HG02610 (cell line): Measurements from ENCODE around the gene SOD1.

Experiments used
- ATAC-seq: cut with Tn5 transposase; IDR thresholded peaks from one replicate; pipeline ENCODE4 v1.9.1; 2021; ENCODE audit warnings: mild to moderate bottlenecking, moderate library complexity; ENCODE audit not compliant: unreplicated experiment

The SOD1 gene

DNA sequence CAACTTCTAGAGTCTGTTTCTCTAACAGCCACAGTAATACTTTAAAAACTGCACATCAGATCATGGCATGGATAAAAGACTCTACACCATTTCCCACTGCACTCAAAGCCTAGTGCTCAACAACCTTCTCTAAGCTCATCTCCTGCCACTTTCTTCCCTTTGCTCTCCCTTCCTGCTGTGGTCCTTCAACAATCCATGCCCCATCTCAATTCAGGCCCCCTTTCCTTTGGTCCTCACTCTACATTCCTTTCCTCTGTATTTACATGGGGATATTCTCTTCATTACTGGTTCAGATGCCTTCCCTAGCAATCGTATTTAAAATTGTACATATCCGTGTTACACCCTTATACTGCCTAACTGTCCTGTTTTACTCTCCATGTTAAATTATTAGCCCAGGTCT is 19.0 kb downstream of the SOD1 start:
- no peak for ATAC-seq

DNA sequence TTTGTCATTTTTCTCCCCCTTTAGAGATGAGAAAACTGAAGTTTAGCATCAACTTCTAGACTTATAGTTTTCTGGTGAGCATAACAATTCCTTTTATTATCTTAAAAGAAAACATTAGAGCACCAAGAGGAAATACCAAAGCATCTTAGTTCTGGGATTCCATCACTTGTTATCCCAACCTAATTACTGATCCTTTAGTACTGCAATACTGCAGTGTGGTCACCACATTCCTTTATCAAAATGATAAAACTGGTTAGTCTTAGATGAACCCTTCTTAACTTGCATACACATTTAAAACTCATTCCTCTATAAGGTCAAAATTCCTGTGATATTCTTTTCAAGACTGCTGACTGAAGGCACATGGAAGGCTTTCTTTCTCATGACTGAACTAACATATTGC is 23.1 kb downstream of the SOD1 start:
- ATAC-seq: no peak

DNA sequence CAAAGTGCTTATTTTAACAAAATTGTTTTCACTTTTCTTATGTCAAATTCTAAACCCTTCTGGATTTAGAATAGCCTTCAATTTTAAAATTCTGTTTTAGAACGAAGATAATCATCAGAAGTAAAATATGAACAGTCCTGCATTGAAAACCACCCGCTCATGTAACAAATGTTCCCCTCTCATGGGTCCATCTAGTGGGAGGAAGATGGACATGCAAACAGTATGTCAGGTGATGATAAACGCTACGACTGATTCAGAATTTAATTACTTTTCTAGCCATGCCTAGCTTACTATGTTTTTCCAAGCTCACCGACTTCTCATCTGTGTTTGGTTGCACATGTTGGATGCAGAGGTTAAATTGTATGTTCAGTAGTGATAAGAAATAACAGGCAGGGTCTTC is 23.5 kb downstream of the SOD1 start:
- ATAC-seq: no peak

DNA sequence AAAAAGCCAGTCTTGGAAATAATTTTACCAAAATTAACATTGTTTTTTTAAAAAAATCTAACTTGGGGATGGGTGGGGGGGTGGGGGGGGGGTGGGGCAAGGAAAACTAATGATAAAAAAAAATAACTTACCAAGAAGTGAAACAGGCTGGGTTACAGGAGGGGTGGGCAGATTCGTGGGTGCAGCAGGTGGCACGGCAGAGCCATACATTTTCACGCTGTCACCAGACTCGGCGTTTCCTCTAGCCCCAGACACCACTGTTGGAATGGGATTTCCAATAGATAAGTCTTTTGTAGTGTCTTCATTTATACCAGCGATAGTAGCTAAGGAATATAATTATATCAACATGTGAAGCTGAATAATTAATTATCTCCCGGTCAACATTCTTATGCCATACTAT is 25.4 kb downstream of the SOD1 start:
- ATAC-seq: no peak

DNA sequence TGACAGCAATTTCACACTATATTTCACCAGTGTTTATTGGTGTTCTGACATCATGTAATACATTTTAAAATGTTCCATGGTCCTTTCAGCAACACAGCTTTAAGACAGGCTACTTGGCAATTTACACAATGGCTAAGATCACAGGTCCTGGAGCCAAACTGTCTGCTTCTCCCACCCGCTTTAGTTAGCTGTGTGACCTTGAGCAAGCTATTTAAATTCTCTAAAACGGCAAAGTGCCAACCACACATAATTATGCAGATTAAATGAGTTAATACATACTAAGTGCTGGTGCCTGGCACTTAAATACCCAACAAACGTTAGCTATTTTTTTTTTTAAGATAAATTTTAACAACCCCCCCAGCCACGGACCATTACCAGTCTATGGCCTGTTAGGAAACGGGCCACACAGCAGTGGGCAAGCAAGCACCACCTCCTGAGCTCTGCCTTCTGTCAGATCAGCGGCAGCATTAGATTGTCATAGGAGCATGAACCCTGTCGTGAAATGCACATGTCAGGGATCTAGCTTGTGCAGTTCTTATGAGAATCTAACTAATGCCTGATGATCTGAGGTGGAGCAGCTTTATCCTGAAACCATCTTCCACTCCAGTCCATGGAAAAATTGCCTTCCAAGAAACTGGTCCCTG is 26.9 kb downstream of the SOD1 start:
- ATAC-seq: no peak

DNA sequence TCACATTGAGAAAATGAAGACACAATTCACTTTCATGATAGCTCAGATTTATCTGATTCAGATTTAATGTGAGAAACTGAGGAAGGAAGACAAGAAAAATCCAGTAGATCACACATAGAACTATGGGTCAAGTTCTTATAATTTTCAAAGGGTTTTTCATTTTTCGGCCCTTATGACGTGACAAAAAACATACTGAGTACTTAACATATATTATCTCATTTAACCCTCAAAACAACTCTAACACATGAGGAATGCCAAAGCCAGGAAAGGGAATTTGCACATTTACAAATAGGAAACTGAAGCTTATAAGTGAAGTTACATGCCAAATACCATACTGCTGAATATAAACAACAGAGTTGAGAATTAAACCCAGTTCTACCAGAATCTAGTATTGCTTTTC is 27.6 kb downstream of the SOD1 start:
- no peak for ATAC-seq

DNA sequence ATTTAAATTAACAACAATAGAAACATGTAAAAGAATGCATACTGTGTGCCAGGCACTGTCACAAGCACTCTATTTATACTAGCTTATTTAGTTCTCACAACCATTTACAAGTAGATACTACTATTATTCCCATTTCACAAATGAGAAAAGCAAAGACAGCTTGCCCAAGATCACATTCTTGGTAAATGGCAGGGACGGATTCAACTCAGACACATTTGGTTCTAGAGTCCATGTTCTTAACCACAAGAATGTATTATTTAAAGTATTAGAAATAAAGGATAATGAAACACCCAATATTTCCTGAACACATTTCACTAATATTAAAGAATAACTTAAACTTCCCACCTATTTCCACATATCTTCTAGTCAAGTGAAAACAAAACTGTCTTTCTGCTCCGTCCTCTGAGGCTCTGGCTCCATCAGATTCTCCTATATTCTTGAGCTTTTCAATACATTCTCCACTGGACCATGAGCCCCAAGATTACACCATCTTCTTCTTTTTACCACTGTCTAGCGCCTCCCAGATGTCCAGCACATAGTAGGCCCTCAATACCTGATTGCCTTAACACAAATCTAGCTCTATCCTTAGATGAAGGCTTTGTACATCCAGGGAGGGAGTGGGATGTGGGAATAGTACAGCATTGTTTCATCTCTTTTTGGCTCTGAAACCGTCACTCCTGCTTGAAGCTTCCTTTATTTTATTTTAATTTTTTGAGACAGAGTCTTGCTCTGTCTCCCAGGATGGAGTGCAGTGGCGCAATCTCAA is 29.3 kb downstream of the SOD1 start:
- no peak for ATAC-seq

DNA sequence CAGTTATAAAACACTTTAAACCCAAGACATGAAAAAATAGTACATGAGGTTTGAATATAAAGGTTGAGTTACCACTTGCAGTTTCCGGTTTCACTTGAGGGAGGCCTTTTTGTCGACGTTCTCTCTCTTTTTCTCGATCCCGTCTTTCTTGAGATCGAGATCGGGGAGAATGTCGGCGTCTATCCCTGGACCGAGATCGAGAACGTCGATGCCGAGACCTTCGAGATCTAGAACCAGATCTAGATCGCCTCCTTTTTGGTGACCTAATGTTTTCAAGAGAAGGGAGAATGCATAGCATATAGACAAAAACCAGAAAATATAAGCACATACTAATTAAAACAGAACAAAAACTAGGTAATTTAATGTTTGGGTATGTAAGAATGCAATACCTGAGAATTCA is 33.7 kb downstream of the SOD1 start:
- no peak for ATAC-seq

DNA sequence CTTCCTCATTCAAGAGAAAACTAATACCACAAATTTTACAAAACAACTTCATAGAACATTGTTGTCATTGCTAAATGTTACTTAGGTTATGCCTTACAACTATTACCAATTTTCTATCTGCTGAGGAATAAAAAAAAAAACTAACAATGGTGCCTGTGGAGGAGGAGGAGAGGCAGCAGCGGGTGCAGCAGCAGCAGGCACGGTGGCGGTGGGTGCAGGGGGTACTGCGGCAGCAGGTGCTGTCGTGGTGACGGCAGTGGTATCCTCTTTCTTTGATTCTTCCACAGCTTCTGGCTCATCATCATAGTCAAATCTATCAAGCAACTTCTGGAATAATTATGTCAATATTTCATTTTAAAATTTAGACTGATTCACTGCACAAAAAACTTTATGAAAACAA is 36.9 kb downstream of the SOD1 start:
- no peak for ATAC-seq

DNA sequence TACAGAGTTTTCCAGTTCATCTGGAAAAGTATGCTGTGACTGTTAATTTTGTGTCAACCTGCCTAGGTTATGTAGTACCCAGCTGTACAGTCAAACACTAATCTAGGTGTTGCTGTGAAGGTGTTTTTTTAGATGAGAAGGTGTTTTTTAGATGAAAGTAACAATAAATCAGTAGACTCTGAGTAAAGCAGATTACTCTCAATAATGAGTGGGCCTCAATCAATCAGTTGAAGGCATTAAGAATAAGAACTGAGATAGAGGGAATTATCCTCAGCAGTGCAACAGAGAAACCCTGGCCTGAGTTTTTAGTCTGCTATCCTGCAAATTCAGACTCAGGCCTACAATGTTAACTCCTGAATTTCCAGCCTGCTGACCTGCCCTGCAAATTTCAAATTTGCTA is 39.0 kb downstream of the SOD1 start:
- ATAC-seq: no peak

DNA sequence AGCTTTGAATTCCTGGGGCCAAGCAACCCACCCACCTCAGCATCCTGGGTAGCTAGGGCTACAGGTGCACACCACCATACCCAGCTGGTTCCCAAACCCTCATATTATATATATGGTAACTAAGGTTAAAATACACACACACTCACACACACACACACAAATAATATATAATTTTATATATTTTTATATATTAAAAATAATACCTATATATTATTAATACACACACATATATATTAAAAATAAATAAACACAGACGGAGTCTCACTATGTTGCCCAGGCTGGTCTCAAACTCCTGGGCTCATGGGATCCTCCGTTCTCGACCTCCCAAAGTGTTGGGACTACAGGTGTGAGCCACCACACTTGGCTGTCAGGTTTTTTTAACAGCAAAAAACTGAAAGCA is 40.5 kb downstream of the SOD1 start:
- no peak for ATAC-seq

DNA sequence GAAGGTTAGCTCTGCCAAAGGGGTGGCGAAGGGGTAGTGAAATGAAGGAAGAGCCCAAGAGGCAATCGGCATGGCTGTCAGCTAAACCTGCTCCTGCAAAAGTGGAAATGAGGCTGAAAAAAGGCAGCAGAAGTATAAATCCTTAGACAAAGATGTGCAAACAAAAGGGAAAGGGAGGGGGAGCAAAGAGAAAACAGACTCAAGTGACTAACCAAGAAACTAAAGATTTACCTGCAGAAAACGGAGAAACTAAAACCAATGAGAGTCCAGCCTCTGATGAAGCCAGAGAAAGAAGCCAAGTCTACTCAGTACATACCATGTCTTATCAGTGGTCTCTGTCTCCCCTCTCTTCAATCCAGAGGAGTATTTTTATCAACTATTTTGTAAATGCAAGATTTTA is 47.1 kb downstream of the SOD1 start:
- ATAC-seq: no peak

DNA sequence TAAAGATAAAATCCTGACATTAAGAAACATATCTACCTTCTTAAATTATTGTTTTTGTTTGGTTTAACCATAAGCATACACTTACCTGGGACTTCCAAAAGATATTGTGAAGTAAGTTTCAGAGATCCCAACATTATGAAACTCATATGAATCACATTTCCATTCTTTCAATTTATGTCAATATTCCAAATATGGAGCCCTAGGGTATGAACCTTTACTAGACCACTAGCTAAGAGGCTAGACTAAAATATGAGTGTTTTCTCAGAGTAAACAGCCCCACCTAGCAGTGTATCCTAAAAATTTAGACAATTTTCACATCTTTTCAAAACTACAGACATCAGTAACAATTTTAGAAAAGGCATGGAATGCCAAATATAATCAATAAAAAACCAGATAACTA is 48.0 kb downstream of the SOD1 start:
- ATAC-seq: no peak

DNA sequence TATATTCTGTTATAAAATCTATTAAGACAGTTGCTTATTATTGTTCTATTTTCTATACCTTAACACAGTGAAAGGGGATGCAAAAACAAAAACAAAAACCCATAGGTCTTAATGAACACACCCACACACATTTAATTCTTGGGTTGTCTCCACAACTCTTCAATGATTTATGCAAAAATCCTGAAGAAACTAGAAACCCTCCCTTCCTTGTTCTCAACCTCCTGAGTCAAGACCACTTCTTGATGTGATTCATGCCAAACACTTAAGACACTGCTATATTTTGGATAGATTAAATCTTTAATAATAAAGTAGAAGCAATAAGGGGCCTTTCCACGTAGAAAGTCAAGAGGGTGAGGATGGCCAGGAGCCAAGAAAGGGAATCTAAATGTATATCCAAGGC is 49.0 kb downstream of the SOD1 start:
- ATAC-seq: no peak

DNA sequence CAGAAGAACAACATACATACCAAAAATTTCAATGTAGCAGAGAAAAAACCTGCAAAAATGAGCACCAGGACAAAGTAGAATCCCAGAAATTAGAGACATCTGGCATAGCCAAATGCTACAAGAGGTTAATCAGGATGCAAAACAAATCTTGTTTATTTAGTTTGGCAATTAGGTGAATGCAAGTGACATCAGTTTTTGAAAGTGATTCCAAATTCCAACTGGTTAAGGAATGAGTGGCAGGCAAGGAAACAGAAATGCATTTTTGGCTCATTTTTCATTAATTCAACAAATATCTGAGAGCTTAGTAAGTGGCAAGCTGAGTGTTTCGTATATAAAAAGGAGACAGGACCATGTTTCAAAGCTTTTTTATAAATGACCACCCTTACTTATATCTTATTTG is 51.1 kb downstream of the SOD1 start:
- ATAC-seq: no peak

DNA sequence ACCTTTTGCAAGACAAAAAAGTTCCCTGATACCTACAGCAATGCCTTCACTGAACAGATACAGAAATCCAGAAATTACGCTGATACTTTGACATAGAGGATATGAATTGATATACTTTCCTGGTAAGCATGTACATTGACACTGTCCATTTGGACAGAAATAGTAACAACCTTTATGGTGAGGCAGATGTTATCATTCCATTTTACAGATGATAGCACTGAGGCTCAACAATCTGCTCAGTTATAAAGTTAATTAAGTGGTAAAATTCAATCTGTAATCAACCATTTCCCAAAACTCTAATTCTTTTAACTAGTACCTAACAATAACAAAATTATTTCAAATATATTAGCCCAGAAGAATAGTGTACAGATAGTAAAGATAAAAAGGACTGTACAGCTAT is 51.8 kb downstream of the SOD1 start:
- no peak for ATAC-seq

DNA sequence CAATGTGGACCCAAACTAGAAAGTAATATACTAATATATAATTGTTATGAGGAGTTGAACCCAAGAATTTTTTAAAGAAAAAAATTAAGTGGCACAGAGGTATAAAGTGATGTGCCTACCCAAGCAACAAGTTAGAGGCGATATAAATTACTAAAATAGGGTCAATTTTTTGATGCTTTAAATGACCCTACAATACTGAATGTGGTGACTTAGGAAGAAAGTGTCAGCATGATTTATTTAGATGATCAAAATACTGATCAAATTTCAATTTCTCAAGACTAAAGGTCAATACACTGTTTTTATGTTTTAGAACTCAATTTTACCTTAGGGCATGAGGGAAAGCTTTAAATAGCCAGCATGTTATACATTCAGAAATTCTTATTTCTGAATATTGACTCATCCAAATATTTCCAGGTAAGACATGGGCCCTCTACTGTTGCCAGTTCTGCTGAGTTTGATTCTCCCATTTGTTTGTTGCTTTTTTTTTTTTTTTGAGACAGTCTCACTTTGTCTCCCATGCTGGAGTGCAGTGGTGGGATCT is 52.3 kb downstream of the SOD1 start:
- ATAC-seq: no peak

DNA sequence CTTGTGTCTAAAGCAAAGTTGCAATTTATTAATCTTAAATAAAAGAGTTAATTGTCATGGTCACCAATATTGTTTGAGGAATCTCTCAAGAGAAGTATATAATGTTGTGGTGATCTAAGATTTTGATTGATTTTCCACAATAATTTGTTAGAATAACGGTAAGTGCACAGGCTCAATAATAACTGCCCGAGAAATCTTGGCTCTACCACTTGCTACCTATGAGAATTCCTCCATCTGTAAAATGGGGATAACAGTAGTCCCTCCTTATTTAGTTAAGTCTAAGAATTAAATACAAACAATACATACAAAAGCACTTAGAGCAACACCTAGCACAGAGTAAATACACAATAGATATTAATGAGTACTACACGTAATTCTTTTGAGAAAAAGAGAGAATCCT is 53.6 kb downstream of the SOD1 start:
- no peak for ATAC-seq

DNA sequence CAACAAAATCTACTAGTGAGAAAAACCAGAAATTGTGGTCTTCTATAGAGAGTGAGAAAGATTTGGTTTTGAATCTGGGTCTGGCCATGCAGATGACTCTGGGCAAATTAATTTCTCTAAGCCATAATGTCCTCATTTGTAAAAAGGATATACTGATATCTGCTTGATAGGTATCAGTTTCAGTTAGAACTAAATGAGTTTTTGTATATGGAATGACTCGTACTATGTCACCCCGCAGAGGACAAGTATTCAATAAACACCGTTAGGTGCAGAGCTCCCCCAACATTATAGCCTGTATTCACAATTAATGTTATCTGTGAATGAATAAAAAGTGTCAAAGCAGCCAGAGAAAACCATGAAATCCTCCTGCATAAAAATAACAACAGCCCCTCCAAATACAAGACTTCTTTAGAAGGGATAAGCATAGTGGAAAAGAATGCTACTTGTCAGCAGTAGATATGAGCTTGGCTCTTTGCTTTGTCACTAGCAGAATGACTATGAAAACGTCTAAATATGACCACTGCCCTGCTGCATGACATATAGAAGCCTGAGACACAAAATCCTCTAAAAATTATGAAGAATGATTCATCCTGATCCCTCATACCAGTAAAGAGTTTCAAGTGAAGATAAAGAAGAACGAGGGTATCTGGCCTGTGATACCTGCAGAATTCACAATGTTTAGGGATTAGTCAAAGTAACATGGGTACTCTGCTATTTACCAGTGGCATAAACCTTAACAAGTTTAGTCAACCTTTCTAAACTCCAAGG is 54.7 kb downstream of the SOD1 start:
- peak; percentile 77 for ATAC-seq

DNA sequence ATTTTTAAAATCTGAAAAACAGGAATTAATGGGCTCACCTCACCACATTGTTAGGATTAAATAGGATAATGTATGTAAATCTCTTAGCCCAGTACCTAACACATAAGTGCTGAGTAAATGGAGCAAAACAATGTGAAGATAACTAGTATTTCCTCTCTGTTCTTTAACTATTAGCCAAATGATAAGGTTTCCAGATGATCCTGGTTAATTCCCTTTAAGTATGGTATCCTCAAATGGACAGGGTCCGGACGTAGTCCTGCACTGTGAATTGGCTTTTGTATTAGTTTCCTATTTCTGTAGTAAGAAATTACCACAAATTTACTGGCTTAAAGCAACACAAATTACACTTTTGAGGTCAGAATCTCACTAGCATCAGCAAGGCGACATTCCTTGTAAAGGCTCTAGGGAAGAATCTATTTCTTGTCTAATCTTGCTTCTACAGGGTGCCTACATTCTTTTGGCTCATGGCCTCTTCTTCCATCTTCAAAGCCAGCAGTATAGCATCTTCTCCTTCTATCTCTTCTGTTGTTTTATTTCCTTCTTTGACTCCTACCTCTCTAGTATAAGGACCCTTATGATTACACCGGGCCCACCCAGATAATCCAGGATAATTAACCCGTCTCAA is 55.4 kb downstream of the SOD1 start:
- no peak for ATAC-seq

DNA sequence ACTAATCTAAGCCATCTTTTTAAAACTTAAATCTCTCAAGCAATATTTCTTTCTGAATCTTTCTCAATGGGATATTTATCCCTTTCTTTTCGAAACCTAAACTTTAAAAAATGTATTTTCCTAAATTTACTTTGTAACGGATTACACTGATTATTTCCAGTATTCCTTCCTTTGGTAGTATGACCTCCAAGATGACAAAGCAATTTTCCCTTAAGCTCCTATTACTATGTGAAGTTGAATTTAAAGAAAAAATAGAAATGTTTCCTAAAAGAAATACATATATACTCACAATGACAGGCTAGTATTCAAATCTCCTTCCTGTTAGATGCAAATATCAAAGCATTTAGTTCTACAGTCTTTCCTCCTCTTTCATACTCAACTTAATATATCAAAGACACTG is 56.6 kb downstream of the SOD1 start:
- ATAC-seq: no peak
